K562 (cell line): ENCODE data around the gene RACGAP1. TPM values are rescaled to one million over a fixed set of nuclear protein-coding genes. Genes with fewer than 3 reads are reported as not detected.

Experiments
- ATAC-seq: fragments of 200-7000 bp; cut with Tn5 transposase; 3 replicates; pipeline ENCODE4 v1.9.1; 2020; ENCODE audit warnings: moderate library complexity
- BruUV-seq: library from RNA; stranded (reverse); fragments of 400-500 nt; replicated peaks from 2 replicates; lab custom pipeline; 2021; lab: Mats Ljungman, UMichigan
- CTCF ChIA-PET: fragments of 300-600 bp; formaldehyde crosslinking; extraction: SDS; loops from one replicate; lab custom pipeline; 2021; ENCODE audit warnings: low intra/inter-chr PET ratio; lab: Yijun Ruan, JAX
- POLR2A ChIA-PET: fragments of 300-600, 350-650 bp; sonication (Branson Sonifier 250); formaldehyde crosslinking; extraction: SDS; loops from one replicate; lab custom pipeline; 2021; ENCODE audit warnings: antibody characterized with exemption, inconsistent platforms; lab: Yijun Ruan, JAX
- DNase-seq, 4 experiments: peaks; one replicate each; pipeline versions ENCODE4 v3.0.0 to v3.0.0-alpha.2; 2011 to 2018; ENCODE audit warnings: low spot score in 3 of 4, mixed read lengths in 3 of 4; ENCODE audit errors: extremely low read depth in 1 of 4
- FAIRE-seq: peaks from 2 replicates; lab custom pipeline; 2011; peaks lifted over from hg19 to GRCh38; lab: Jason Lieb, UNC
- H2AFZ ChIP-seq: 2 replicates; pipeline ENCODE4 v1.6.0; 2011; ENCODE audit warnings: low read depth, low read length, control low read depth, inconsistent platforms
- H3K27ac ChIP-seq: fragments of 200-600 bp; 3 replicates; pipeline ENCODE4 v1.8.0; 2011; ENCODE audit warnings: low read depth, mild to moderate bottlenecking, control low read depth, inconsistent platforms, low read length, moderate library complexity, mixed read lengths; ENCODE audit errors: extremely low read depth
- H3K27me3 ChIP-seq, 2 experiments: fragments of 300-600 bp in 1 of 2; 2 replicates in 1 of 2; 3 replicates in 1 of 2; pipeline versions ENCODE4 v1.6.0 to v1.8.0; 2011; ENCODE audit warnings: inconsistent platforms in 2 of 2, low read length in 2 of 2, mild to moderate bottlenecking in 1 of 2, mixed read lengths in 1 of 2, moderate library complexity in 1 of 2; ENCODE audit not compliant: control insufficient read depth in 2 of 2, insufficient read depth in 2 of 2
- H3K36me3 ChIP-seq: fragments of 300-600 bp; 3 replicates; pipeline ENCODE4 v1.8.0; 2011; ENCODE audit warnings: mild to moderate bottlenecking, low read length, inconsistent platforms; ENCODE audit not compliant: control insufficient read depth, insufficient read depth
- H3K4me1 ChIP-seq, 2 experiments: fragments of 200-600 bp in 1 of 2; replicated peaks in 1 of 2; 2 replicates in 1 of 2; 3 replicates in 1 of 2; pipeline versions ENCODE4 v1.5.1 to v1.8.0; 2011; ENCODE audit warnings: inconsistent platforms in 2 of 2, low read length in 2 of 2, mild to moderate bottlenecking in 1 of 2, mixed read lengths in 1 of 2, moderate library complexity in 1 of 2; ENCODE audit not compliant: control insufficient read depth in 2 of 2, insufficient read depth in 2 of 2
- H3K4me2 ChIP-seq: 2 replicates; pipeline ENCODE4 v1.6.1; 2011; ENCODE audit warnings: low read length, control low read depth, inconsistent platforms, mixed read lengths; ENCODE audit not compliant: insufficient read depth
- H3K4me3 ChIP-seq: fragments of 200-600 bp; sonication (generic), shearing (Covaris generic); 2 replicates; pipeline ENCODE4 v1.5.1; 2016; ENCODE audit warnings: control low read depth, inconsistent platforms
- H3K79me2 ChIP-seq: fragments of 200-600 bp; 3 replicates; pipeline ENCODE4 v1.8.0; 2011; ENCODE audit warnings: low read length, inconsistent platforms; ENCODE audit not compliant: control insufficient read depth, insufficient read depth
- H3K9ac ChIP-seq, 2 experiments: 2 replicates each; pipeline versions ENCODE4 v1.6.0 to v1.6.1; 2011; ENCODE audit warnings: low read depth in 2 of 2, low read length in 2 of 2, control low read depth in 1 of 2, inconsistent platforms in 1 of 2, mild to moderate bottlenecking in 1 of 2, mixed read lengths in 1 of 2; ENCODE audit not compliant: insufficient read depth in 1 of 2
- H3K9me1 ChIP-seq: one replicate; pipeline ENCODE4 v1.6.0; 2011; ENCODE audit warnings: inconsistent platforms, mild to moderate bottlenecking, low read length, moderate library complexity; ENCODE audit not compliant: control insufficient read depth, insufficient read depth
- H3K9me3 ChIP-seq: replicated peaks from 2 replicates; pipeline ENCODE4 v1.5.1; 2011; ENCODE audit warnings: low read depth, low read length, inconsistent platforms; ENCODE audit not compliant: control insufficient read depth, insufficient read depth
- H4K20me1 ChIP-seq: replicated peaks from 2 replicates; pipeline ENCODE4 v1.6.1; 2011; ENCODE audit warnings: low read length, inconsistent platforms, mixed read lengths; ENCODE audit not compliant: control insufficient read depth, insufficient read depth
- SPI1 ChIP-seq: IDR thresholded peaks from 2 replicates; pipeline ENCODE4 v1.6.1; 2011; ENCODE audit warnings: low read depth, low read length, control low read depth, borderline replicate concordance
- WGBS: fragments of 100-300 bp; shearing (Covaris generic); methylation state at CpG from one replicate; pipeline ENCODE4 v1.1.6; 2016; ENCODE audit warnings: low coverage, mixed read lengths; ENCODE audit not compliant: insufficient coverage; ENCODE audit errors: missing lambda C conversion rate; 5-methylcytosine and 5-hydroxymethylcytosine counted together
- in situ Hi-C: fragments of 300-500 bp; cut with MboI; formaldehyde crosslinking; loops from 4 replicates; pipeline ENCODE4 v1.15.0; 2018; ENCODE audit warnings: inconsistent platforms, mixed read lengths
- intact Hi-C: fragments of 100-400 bp; cut with micrococcal nuclease; formaldehyde crosslinking; loops from 2 replicates; pipeline ENCODE4 v1.14.2; 2022
- polyA plus RNA-seq, 8 experiments: library from polyadenylated mRNA; depleted of rRNA in 4 of 8; stranded (reverse) in 5 of 8; unstranded in 3 of 8; fragments of >200 nt; fragmentation: Nextera tagmentation in 2 of 8; fragmentation: Illumina TruSeq in 1 of 8; extraction: Ambion mirVana in 2 of 8; extraction: Trizol in 1 of 8; gene quantifications; 2 replicates each; pipeline versions ENCODE4 v1.2.1 to v1.2.3, GENCODE V29; 2011 to 2014; ENCODE audit warnings: inconsistent platforms in 1 of 8, missing spikeins in 1 of 8
- total RNA-seq, 7 experiments: library from RNA; depleted of rRNA in 6 of 7; stranded (reverse); fragments of >200 nt in 6 of 7; fragmentation: Illumina TruSeq in 2 of 7; extraction: Trizol in 2 of 7; gene quantifications; 2 replicates each; pipeline versions ENCODE4 v1.2.1 to v1.2.3, GENCODE V29; 2011 to 2021; ENCODE audit warnings: low replicate concordance in 1 of 7
- TF ChIP-seq, protein P1 (sequence below): fragments of 450-650 bp; IDR thresholded peaks from 2 replicates; pipeline ENCODE4 v1.6.1; 2016

The RACGAP1 gene
- total and polyA plus RNA-seq, 9 of the 15 experiments (the other 6 are each of a cell fraction or from before 2014, with no cell fraction given), result 56.4 to 92.9 (median 71.8) TPM

DNA sequence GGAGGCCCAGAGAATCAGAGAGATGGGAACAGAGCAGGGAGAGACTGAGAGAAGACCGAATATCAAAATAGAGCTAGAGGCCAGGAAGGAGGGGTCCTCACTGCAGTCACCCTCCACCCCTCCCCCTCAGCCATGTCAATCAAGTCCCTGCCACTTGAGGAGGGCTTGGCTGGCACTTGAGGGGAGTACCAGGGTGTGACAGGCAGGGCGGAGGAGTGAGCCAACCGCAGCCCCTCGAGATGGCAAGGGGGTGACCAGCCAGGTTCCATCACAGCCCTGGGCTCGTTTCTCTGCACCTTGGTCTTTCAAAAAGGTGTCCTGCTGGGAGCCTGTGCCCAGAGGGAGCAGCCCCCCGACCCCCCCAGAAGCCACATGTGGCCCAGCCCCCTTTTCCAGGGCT lies 59.5 kb downstream of the RACGAP1 start:
- no peaks in the 10 kb centered on the region for H3K9me1 ChIP-seq
- H3K79me2 ChIP-seq, result no peaks in the 10 kb centered on the region
- peaks cover 12 to 32% of the 10 kb centered on the region in 2 experiments; a peak in 4 of 5 replicates for H3K4me1 ChIP-seq
- no peak overlapping the region for H2AFZ ChIP-seq
- intact Hi-C loops, result loop anchor here (2.0 kb wide), 1 partner anchor 213 kb away; no protein-coding TSS in a partner anchor
- ChIA-PET CTCF (interaction anchor here (0.7 to 5.4 kb wide), 5 partner anchors 90 to 1006 kb away, joined by 3 to 43 read pairs (median 28); no protein-coding TSS in a partner anchor), POLR2A (interaction anchor here (0.6 to 1.2 kb wide), 4 partner anchors 8 to 337 kb away, joined by 3 to 4 read pairs (median 3); no protein-coding TSS in a partner anchor)
- no peak overlapping the region for H3K27ac ChIP-seq
- H3K4me3 ChIP-seq, result no peak overlapping the region
- H3K36me3 ChIP-seq, result no peaks in the 10 kb centered on the region
- peaks cover 17 to 56% of the 10 kb centered on the region in 2 experiments; a peak in 4 of 5 replicates for H3K27me3 ChIP-seq
- peak overlapping the region in 1 of 2 experiments; percentile 87; a peak in 1 of 4 replicates for H3K9ac ChIP-seq
- ATAC-seq (no peak), DNase-seq (no peak), FAIRE-seq (no peak)
- no peak for TF ChIP-seq SPI1
- TF ChIP-seq, protein P1, sequence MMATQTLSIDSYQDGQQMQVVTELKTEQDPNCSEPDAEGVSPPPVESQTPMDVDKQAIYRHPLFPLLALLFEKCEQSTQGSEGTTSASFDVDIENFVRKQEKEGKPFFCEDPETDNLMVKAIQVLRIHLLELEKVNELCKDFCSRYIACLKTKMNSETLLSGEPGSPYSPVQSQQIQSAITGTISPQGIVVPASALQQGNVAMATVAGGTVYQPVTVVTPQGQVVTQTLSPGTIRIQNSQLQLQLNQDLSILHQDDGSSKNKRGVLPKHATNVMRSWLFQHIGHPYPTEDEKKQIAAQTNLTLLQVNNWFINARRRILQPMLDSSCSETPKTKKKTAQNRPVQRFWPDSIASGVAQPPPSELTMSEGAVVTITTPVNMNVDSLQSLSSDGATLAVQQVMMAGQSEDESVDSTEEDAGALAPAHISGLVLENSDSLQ, result peak; percentile 17; the same call in 1 of the 2 replicates
- no TSS peak for BruUV-seq
- 46% methylated on average over 5 of the region's 6 CpGs for WGBS
- in situ Hi-C loops, result loop anchor here (5.0 kb wide), 1 partner anchor 201 kb away; the partner anchor contains the start of gene CERS5
- no peaks in the 10 kb centered on the region for H3K9me3 ChIP-seq
- H4K20me1 ChIP-seq, result peaks cover 13% of the 10 kb centered on the region; the same call in 1 of the 2 replicates
- no peak overlapping the region for H3K4me2 ChIP-seq
